Gastrocnemius medialis (tissue), 4 donors: ENCODE results near the gene GRP. TPM values are rescaled to one million over a fixed set of nuclear protein-coding genes. Genes with fewer than 3 reads are reported as not detected.

Experiments used
- ATAC-seq, 2 donors: fragments of 150-250 bp; one replicate each; pipeline ENCODE4 v1.9.1; 2016
- DNase-seq, 2 donors: peaks; one replicate each; pipeline ENCODE4 v3.0.0-alpha.2; 2019
- H3K27ac ChIP-seq, 4 donors: fragments of 200-600 bp; sonication (generic); 1 replicate in 1 of 4; 2 replicates in 3 of 4; pipeline ENCODE4 v1.5.1; 2016 to 2018; ENCODE audit warnings: mild to moderate bottlenecking in 2 of 4, moderate library complexity in 1 of 4
- H3K27me3 ChIP-seq, 3 donors: fragments of 200-600 bp; sonication (generic) in 2 of 3; 1 replicate in 1 of 3; 2 replicates in 2 of 3; pipeline versions ENCODE4 v1.5.1 to v1.6.0; 2016 to 2019; ENCODE audit warnings: mild to moderate bottlenecking in 1 of 3, moderate library complexity in 1 of 3
- H3K36me3 ChIP-seq, 2 donors: fragments of 200-600 bp; sonication (generic) in 1 of 2; one replicate each; pipeline ENCODE4 v1.5.1; 2017 to 2018
- H3K4me1 ChIP-seq, 2 donors: fragments of 200-600 bp; sonication (generic) in 1 of 2; one replicate each; pipeline ENCODE4 v1.5.1; 2016 to 2017; ENCODE audit warnings: mild to moderate bottlenecking in 2 of 2
- H3K4me3 ChIP-seq, 4 donors: fragments of 200-600 bp; sonication (generic) in 3 of 4; 1 replicate in 1 of 4; 2 replicates in 3 of 4; pipeline ENCODE4 v1.5.1; 2016 to 2019; ENCODE audit warnings: mild to moderate bottlenecking in 2 of 4
- H3K9me3 ChIP-seq, 3 donors: fragments of 200-600 bp; sonication (generic) in 2 of 3; 1 replicate in 1 of 3; 2 replicates in 2 of 3; pipeline ENCODE4 v1.5.1; 2016 to 2019
- CTCF ChIP-seq, 5 experiments: fragments of 450-650 bp in 3 of 5; fragments of 200-600 bp in 2 of 5; sonication (generic) in 2 of 5; IDR thresholded peaks in 4 of 5; conservative IDR thresholded peaks in 1 of 5; 1 replicate in 4 of 5; 2 replicates in 1 of 5; pipeline ENCODE4 v1.5.1; 2016 to 2019; ENCODE audit warnings: antibody characterized with exemption in 5 of 5, mild to moderate bottlenecking in 3 of 5, moderate library complexity in 3 of 5
- POLR2A ChIP-seq, 2 donors: fragments of 450-650 bp; IDR thresholded peaks; one replicate each; pipeline ENCODE4 v1.6.1; 2017; ENCODE audit warnings: antibody characterized with exemption in 2 of 2, mild to moderate bottlenecking in 2 of 2, moderate library complexity in 2 of 2
- in situ Hi-C, 4 donors: fragments of 200-750 bp; cut with MboI; loops; one replicate each; pipeline versions ENCODE4 v1.15.0 to v1.8.0; 2017; ENCODE audit warnings: low sequenced_read_pairs in 4 of 4
- intact Hi-C: fragments of 100-400 bp; cut with DNase I; formaldehyde crosslinking; loops from one replicate; pipeline ENCODE4 v1.15.1; 2023; ENCODE audit warnings: low total_unique reads
- total RNA-seq, 4 donors: library from RNA; depleted of rRNA; stranded (reverse); fragments of >200 nt; gene quantifications; one replicate each; pipeline versions ENCODE4 v1.1.0 to v1.2.3, GENCODE V29; 2016

The GRP gene
- total RNA-seq, 4 donors from 2014 or later = not detected

DNA sequence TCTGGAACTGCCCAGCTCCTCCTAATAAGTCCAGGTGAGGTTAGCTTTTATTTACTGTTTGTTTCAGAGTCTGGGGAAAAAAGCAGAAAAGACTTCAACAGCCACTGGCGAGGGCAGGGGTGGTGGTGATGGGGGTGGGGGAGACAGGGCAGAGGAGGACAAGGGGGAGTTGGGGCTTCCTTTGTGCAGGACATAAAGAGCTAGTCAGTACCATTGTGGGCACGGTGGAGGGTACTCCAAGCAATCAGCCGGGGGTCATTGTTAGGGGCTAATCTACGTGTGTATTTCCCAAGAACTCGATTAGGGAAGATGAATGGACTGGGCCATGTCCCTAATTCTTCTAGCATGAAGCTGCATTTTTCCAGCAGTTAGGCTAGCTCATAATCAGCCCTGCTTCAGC is 56.1 kb downstream of the GRP start:
- DNase-seq = no peak
- ATAC-seq = no peak
- Histone ChIP-seq H3K9me3 (no peaks in the 10 kb centered on the region), H3K4me3 (no peak overlapping the region), H3K27me3 (peaks cover 54 to 77% (median 66%) of the 10 kb centered on the region in 3 donors), H3K36me3 (no peaks in the 10 kb centered on the region), H3K27ac (no peak overlapping the region), H3K4me1 (no peaks in the 10 kb centered on the region)
- TF ChIP-seq CTCF (IDR thresholded peaks at IDR 0.05 in 4 of 5, conservative IDR thresholded peaks at IDR 0.05 in 1 of 5) = no peak
- no peak for TF ChIP-seq POLR2A (IDR thresholded peaks at IDR 0.05)
- in situ Hi-C loops = no loop called here
- intact Hi-C loops = no loop called here

GRCh38 chr18:59278793-59279192 is 58.8 kb downstream of the GRP start:
- no peak for DNase-seq
- Histone ChIP-seq H3K9me3 (no peaks in the 10 kb centered on the region), H3K36me3 (no peaks in the 10 kb centered on the region), H3K27ac (no peak overlapping the region), H3K4me3 (no peak overlapping the region), H3K4me1 (no peaks in the 10 kb centered on the region), H3K27me3 (peaks cover 38 to 58% (median 53%) of the 10 kb centered on the region in 3 donors)
- no peak for TF ChIP-seq POLR2A (IDR thresholded peaks at IDR 0.05)
- TF ChIP-seq CTCF (IDR thresholded peaks at IDR 0.05 in 4 of 5, conservative IDR thresholded peaks at IDR 0.05 in 1 of 5) = no peak
- in situ Hi-C loops = no loop called here
- intact Hi-C loops = no loop called here
- no peak for ATAC-seq

DNA sequence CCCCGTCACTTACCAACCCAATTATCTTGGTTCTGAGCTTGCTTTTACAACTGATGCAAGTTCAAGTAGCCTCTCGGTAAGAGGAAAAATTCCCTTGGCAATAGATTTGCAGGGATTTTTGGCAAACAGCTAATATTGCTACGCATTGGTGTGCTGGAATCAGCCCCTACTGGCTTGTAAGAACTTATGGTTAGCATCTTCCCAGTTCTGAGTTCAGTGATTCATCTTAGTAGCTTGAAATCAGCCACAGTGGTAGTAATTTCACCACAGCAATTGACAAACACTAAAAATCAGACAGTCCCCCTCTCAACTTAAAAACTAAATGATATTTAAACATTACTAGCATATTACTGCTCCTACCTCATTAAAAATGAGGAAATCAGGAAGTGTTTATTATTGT is 59.2 kb downstream of the GRP start:
- Histone ChIP-seq H3K4me1 (no peaks in the 10 kb centered on the region), H3K4me3 (no peak overlapping the region), H3K27ac (no peak overlapping the region), H3K9me3 (no peaks in the 10 kb centered on the region), H3K27me3 (peaks cover 34 to 54% (median 49%) of the 10 kb centered on the region in 3 donors), H3K36me3 (no peaks in the 10 kb centered on the region)
- intact Hi-C loops (no loop called here), in situ Hi-C loops (no loop called here)
- no peak for DNase-seq
- ATAC-seq = no peak
- TF ChIP-seq POLR2A (IDR thresholded peaks at IDR 0.05) (no peak), CTCF (IDR thresholded peaks at IDR 0.05 in 4 of 5, conservative IDR thresholded peaks at IDR 0.05 in 1 of 5) (no peak)

- Histone ChIP-seq H3K9me3 (no peaks in the 10 kb centered on the region), H3K27me3 (peaks cover 28 to 50% (median 44%) of the 10 kb centered on the region in 3 donors), H3K36me3 (no peaks in the 10 kb centered on the region), H3K4me1 (no peaks in the 10 kb centered on the region), H3K27ac (no peak overlapping the region), H3K4me3 (no peak overlapping the region)
- intact Hi-C loops = no loop called here
- ATAC-seq (no peak), DNase-seq (no peak)
- in situ Hi-C loops = no loop called here
- TF ChIP-seq POLR2A (IDR thresholded peaks at IDR 0.05) (no peak), CTCF (IDR thresholded peaks at IDR 0.05 in 4 of 5, conservative IDR thresholded peaks at IDR 0.05 in 1 of 5) (no peak)
Measured at GRCh38 chr18:59279722-59280121, 59.8 kb downstream of the GRP start.

Other genes with a start within 250 kb of the GRP start
- gene SEC11C, start 80.3 kb upstream of the GRP start, total RNA-seq = 10 to 100 TPM in 3 of 4 donors, 1 to 10 TPM in 1; 7.7 to 17.1 (median 13.1) TPM
- gene RAX, start 53.3 kb downstream of the GRP start, total RNA-seq = not detected
- gene CPLX4, start 98.5 kb downstream of the GRP start, total RNA-seq = not detected
- gene LMAN1, start 139.1 kb downstream of the GRP start, total RNA-seq = 10 to 100 TPM; 48.6 to 74.8 (median 59.2) TPM